K562 (cell line): ENCODE measurements around the gene DAW1.

Experiments used
- CTCF ChIP-seq, 3 experiments: IDR thresholded peaks in 2 of 3; conservative IDR thresholded peaks in 1 of 3; 2 replicates each; pipeline ENCODE4 v1.5.1; 2011 to 2012; ENCODE audit warnings: low read length in 3 of 3, mild to moderate bottlenecking in 3 of 3, control low read depth in 2 of 3, improper control_type of control experiment in 1 of 3, inconsistent platforms in 1 of 3, low read depth in 1 of 3, mixed read lengths in 1 of 3, moderate library complexity in 1 of 3; ENCODE audit not compliant: insufficient read depth in 2 of 3
- ELF4 ChIP-seq: fragments of 450-650 bp; formaldehyde crosslinking; IDR thresholded peaks from 2 replicates; pipeline ENCODE4 v1.4.0; 2022; ENCODE audit warnings: missing genetic modification characterization
- HMGXB4 ChIP-seq: sonication (generic); formaldehyde crosslinking; IDR thresholded peaks from 2 replicates; pipeline ENCODE4 v1.8.1; 2023; ENCODE audit warnings: mild to moderate bottlenecking, missing genetic modification reagents
- KDM1A ChIP-seq, 2 experiments: fragments of 450-650 bp; IDR thresholded peaks; 2 replicates each; pipeline ENCODE4 v1.6.1; 2016; ENCODE audit warnings: mild to moderate bottlenecking in 2 of 2
- MYC ChIP-seq, 2 experiments: fragments of 250-450 bp in 1 of 2; sonication (Bioruptor Pico) in 1 of 2; IDR thresholded peaks; 2 replicates each; pipeline versions ENCODE4 v1.5.1 to v1.6.1; 2012 to 2021; ENCODE audit warnings: low read depth in 2 of 2, borderline replicate concordance in 1 of 2, improper control_type of control experiment in 1 of 2, low read length in 1 of 2, mild to moderate bottlenecking in 1 of 2, moderate library complexity in 1 of 2
- PTBP1 ChIP-seq: fragments of 200-400 bp; formaldehyde crosslinking; IDR thresholded peaks from 2 replicates; pipeline ENCODE4 v1.6.1; 2017; ENCODE audit warnings: low read depth, low read length
- SIN3A ChIP-seq, 2 experiments: fragments of 150-350 bp in 1 of 2; IDR thresholded peaks; 2 replicates each; pipeline ENCODE4 v1.6.1; 2011 to 2016; ENCODE audit warnings: borderline replicate concordance in 2 of 2, low read depth in 2 of 2, low read length in 2 of 2, mild to moderate bottlenecking in 2 of 2, moderate library complexity in 2 of 2; ENCODE audit not compliant: control insufficient read depth in 1 of 2
- SPI1 ChIP-seq: IDR thresholded peaks from 2 replicates; pipeline ENCODE4 v1.6.1; 2011; ENCODE audit warnings: low read depth, low read length, control low read depth, borderline replicate concordance
- STAT6 ChIP-seq: sonication (generic); formaldehyde crosslinking; IDR thresholded peaks from 2 replicates; pipeline ENCODE4 v1.8.1; 2023; ENCODE audit warnings: mild to moderate bottlenecking, missing genetic modification reagents
- TEAD4 ChIP-seq, 2 experiments: sonication (generic) in 1 of 2; formaldehyde crosslinking in 1 of 2; IDR thresholded peaks; 2 replicates each; pipeline versions ENCODE4 v1.6.1 to v1.8.0; 2012 to 2022; ENCODE audit warnings: borderline replicate concordance in 1 of 2, inconsistent platforms in 1 of 2, low read length in 1 of 2, mild to moderate bottlenecking in 1 of 2, missing genetic modification reagents in 1 of 2
- ZNF324 ChIP-seq: fragments of 250-450 bp; sonication (Bioruptor Pico); IDR thresholded peaks from 2 replicates; pipeline ENCODE4 v1.4.0; 2020; ENCODE audit warnings: mild to moderate bottlenecking
- ZNF512 ChIP-seq: IDR thresholded peaks from 2 replicates; pipeline ENCODE4 v1.6.1; 2016; ENCODE audit warnings: missing genetic modification characterization, missing compliant biosample characterization
- ZNF561 ChIP-seq: fragments of 450-650 bp; formaldehyde crosslinking; conservative IDR thresholded peaks from 2 replicates; pipeline ENCODE4 v1.4.0; 2020; ENCODE audit warnings: mild to moderate bottlenecking, moderate library complexity

GRCh38 chr2:227823922-227824321, 47.5 kb upstream of the DAW1 start:
- TF ChIP-seq ELF4 (CRISPR knock-in tag) (no peak), KDM1A (IDR thresholded peaks at IDR 0.05) (no peak), ZNF512 (no peak), STAT6 (no peak), HMGXB4 (no peak), PTBP1 (no peak), SIN3A (IDR thresholded peaks at IDR 0.05; ENCODE audit: borderline replicate concordance in 2 of 2, control insufficient read depth in 1 of 2, low read depth in 2 of 2, low read length in 2 of 2) (no peak), MYC (IDR thresholded peaks at IDR 0.05; ENCODE audit: low read depth, low read length) (no peak), MYC (CRISPR knock-in tag; IDR thresholded peaks at IDR 0.05; ENCODE audit: borderline replicate concordance, low read depth) (no peak), ZNF324 (CRISPR knock-in tag) (no peak), ZNF561 (CRISPR knock-in tag) (no peak), CTCF (IDR thresholded peaks at IDR 0.05 in 2 of 3, conservative IDR thresholded peaks at IDR 0.05 in 1 of 3; ENCODE audit: insufficient read depth in 2 of 3, low read depth in 1 of 3, low read length in 3 of 3) (no peak), SPI1 (no peak), TEAD4 (IDR thresholded peaks at IDR 0.05; ENCODE audit: low read length) (no peak), TEAD4 (CRISPR knock-in tag; IDR thresholded peaks at IDR 0.05; ENCODE audit: borderline replicate concordance) (no peak)
